SK-N-MC (cell line): ENCODE data around the gene PARP12.

Source experiments
- EZH2 ChIP-seq: fragments of 200-600 bp; sonication (generic); IDR thresholded peaks from one replicate; pipeline ENCODE4 v1.6.1; 2017; ENCODE audit warnings: antibody characterized with exemption
- POLR2AphosphoS5 ChIP-seq: IDR thresholded peaks from 2 replicates; pipeline ENCODE4 v1.6.1; 2012; ENCODE audit warnings: mild to moderate bottlenecking, low read depth, low read length, borderline replicate concordance

DNA sequence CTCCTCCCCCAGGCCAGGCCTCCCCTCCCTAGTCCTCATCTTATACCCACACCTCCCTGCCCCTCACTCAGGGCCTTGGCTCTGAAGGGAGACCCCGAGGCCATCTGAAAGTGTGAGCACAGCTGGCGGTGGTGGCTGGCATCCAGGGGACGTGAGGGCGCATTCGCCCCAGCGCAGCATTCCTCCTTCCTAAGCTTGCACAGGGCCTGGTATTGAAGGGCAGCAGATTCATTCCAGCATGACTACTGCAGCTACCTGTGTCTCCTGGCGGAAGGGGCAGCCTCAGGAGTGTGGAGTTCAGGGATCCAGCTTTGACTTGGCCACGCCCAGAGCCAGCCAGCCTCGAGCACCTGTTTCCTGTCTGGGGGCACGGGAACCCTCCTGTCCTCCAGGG is 72.6 kb downstream of the PARP12 start:
- TF ChIP-seq POLR2AphosphoS5 (no peak), EZH2 (no peak)
